Transverse colon (tissue), 4 donors: Measurements from ENCODE around the gene RIOX2. TPM values are rescaled to one million over a fixed set of nuclear protein-coding genes. Genes with fewer than 3 reads are reported as not detected.

Experiments
- DNase-seq: peaks from one replicate; pipeline ENCODE4 v3.0.0-alpha.2; 2019
- H3K27ac ChIP-seq, 4 donors: fragments of 200-600 bp; sonication (generic); 2 replicates each; pipeline ENCODE4 v1.5.1; 2016 to 2018; ENCODE audit warnings: inconsistent platforms in 4 of 4
- H3K27me3 ChIP-seq: fragments of 200-600 bp; sonication (generic); 2 replicates; pipeline ENCODE4 v1.5.1; 2017; ENCODE audit warnings: inconsistent platforms
- H3K36me3 ChIP-seq, 4 donors: fragments of 200-600 bp; sonication (generic); 2 replicates each; pipeline ENCODE4 v1.5.1; 2017 to 2019; ENCODE audit warnings: inconsistent platforms in 4 of 4
- H3K4me1 ChIP-seq, 4 donors: fragments of 200-600 bp; sonication (generic); 2 replicates each; pipeline ENCODE4 v1.5.1; 2017 to 2020; ENCODE audit warnings: inconsistent platforms in 4 of 4
- H3K4me3 ChIP-seq, 4 donors: fragments of 200-600 bp; sonication (generic); 1 replicate in 1 of 4; 2 replicates in 3 of 4; pipeline versions ENCODE4 v1.5.1 to v1.6.1; 2017 to 2019; ENCODE audit warnings: inconsistent platforms in 4 of 4
- H3K9me3 ChIP-seq, 2 donors: fragments of 200-600 bp; sonication (generic); 2 replicates each; pipeline ENCODE4 v1.5.1; 2017 to 2019; ENCODE audit warnings: inconsistent platforms in 2 of 2
- EP300 ChIP-seq: sonication (generic); formaldehyde crosslinking; IDR thresholded peaks from one replicate; pipeline ENCODE4 v1.6.1; 2017; ENCODE audit warnings: antibody characterized with exemption, low read depth
- POLR2A ChIP-seq: fragments of 450-650 bp; IDR thresholded peaks from one replicate; pipeline ENCODE4 v1.6.1; 2016; ENCODE audit warnings: antibody characterized with exemption, mild to moderate bottlenecking, moderate library complexity
- POLR2AphosphoS5 ChIP-seq, 3 donors: sonication (generic); formaldehyde crosslinking; IDR thresholded peaks; one replicate each; pipeline ENCODE4 v1.6.1; 2016; ENCODE audit warnings: antibody characterized with exemption in 3 of 3
- WGBS, 2 donors: methylation state at CpG; one replicate each; pipeline ENCODE4 v1.1.5; 2018; ENCODE audit warnings: low coverage in 1 of 2; 5-methylcytosine and 5-hydroxymethylcytosine counted together
- in situ Hi-C, 4 donors: fragments of 200-750 bp; cut with MboI; loops; one replicate each; pipeline versions ENCODE4 v1.15.0 to v1.15.1; 2017; ENCODE audit warnings: low sequenced_read_pairs in 3 of 4, low pct_ligation_motif_present in 1 of 4, low pct_unique_long_range_greater_than_20kb in 1 of 4
- intact Hi-C: fragments of 100-400 bp; cut with DNase I; formaldehyde crosslinking; loops from one replicate; pipeline ENCODE4 v1.15.1; 2023; ENCODE audit warnings: low total_unique reads
- total RNA-seq, 4 donors: library from RNA; depleted of rRNA; stranded (reverse); fragments of >200 nt; gene quantifications; one replicate each; pipeline ENCODE4 v1.1.0, GENCODE V29; 2016
- TF ChIP-seq, protein P1 (sequence below), 5 experiments: fragments of 200-600 bp in 3 of 5; fragments of 450-650 bp in 2 of 5; sonication (generic) in 3 of 5; IDR thresholded peaks; 1 replicate in 2 of 5; 2 replicates in 3 of 5; pipeline ENCODE4 v1.5.1; 2016 to 2017; ENCODE audit warnings: antibody characterized with exemption in 5 of 5, inconsistent platforms in 3 of 5, mild to moderate bottlenecking in 2 of 5, moderate library complexity in 1 of 5

The RIOX2 gene
- total RNA-seq, 4 donors from 2014 or later, result 7.5 to 20.5 (median 13.3) TPM

DNA sequence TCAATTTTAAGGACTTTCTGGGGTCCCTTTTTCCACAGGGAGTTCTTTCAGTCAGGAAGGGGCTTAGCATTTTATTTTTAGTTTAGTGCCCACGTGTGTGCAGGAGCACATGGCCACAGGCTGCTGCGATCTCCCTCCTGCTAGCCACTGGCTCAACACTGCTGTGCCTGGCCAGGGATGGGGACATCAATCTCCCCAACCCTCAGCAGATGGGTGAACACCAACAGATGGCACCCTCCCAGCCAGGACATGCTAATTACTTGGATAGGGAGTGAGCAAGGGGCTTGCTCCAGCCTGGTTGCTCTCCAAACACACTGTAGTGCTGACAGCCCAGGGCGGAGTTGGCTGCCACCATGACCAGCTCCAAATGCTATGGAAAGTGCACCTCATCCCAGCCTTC, 7.4 kb upstream of the RIOX2 start:
- Histone ChIP-seq H3K27me3 (no peaks in the 10 kb centered on the region), H3K36me3 (no peaks in the 10 kb centered on the region), H3K4me1 (peaks cover 0 to 10% (median 2%) of the 10 kb centered on the region in 4 donors), H3K9me3 (no peaks in the 10 kb centered on the region), H3K27ac (no peak overlapping the region), H3K4me3 (no peak overlapping the region)
- intact Hi-C loops (no loop called here), in situ Hi-C loops (no loop called here)
- 83 to 97% methylated on average over 1 to 3 of the region's 3 CpGs for WGBS, 2 donors
- no peak for TF ChIP-seq POLR2A
- no peak for TF ChIP-seq POLR2AphosphoS5 (IDR thresholded peaks at IDR 0.05)
- TF ChIP-seq, protein P1, sequence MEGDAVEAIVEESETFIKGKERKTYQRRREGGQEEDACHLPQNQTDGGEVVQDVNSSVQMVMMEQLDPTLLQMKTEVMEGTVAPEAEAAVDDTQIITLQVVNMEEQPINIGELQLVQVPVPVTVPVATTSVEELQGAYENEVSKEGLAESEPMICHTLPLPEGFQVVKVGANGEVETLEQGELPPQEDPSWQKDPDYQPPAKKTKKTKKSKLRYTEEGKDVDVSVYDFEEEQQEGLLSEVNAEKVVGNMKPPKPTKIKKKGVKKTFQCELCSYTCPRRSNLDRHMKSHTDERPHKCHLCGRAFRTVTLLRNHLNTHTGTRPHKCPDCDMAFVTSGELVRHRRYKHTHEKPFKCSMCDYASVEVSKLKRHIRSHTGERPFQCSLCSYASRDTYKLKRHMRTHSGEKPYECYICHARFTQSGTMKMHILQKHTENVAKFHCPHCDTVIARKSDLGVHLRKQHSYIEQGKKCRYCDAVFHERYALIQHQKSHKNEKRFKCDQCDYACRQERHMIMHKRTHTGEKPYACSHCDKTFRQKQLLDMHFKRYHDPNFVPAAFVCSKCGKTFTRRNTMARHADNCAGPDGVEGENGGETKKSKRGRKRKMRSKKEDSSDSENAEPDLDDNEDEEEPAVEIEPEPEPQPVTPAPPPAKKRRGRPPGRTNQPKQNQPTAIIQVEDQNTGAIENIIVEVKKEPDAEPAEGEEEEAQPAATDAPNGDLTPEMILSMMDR (IDR thresholded peaks at IDR 0.05), result no peak
- no peak for TF ChIP-seq EP300
- DNase-seq, result no peak

DNA sequence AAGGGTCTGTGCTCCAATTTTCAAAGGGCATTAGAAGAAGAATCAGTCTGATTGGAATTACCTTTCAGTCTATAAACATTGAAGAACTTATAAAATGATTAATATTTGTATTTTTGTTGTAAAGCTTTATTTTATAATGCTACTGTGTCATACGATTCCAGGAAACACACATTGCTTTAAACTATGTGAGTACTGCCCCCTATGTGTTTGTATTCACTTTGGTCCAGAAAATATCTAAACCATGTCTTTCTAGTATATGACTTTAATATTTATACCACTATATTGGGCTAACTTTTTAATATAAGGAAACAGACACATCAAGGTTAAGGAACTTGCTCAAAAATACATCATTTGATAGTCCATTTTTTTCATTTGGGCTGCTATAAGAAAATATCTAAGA, 3.2 kb upstream of the RIOX2 start:
- no peaks in the 10 kb centered on the region for H3K36me3 ChIP-seq
- DNase-seq, result no peak
- in situ Hi-C loops, result no loop called here
- TF ChIP-seq EP300 (no peak), POLR2AphosphoS5 (IDR thresholded peaks at IDR 0.05) (no peak), POLR2A (no peak)
- TF ChIP-seq, protein P1 (IDR thresholded peaks at IDR 0.05), result no peak
- H3K27me3 ChIP-seq, result no peaks in the 10 kb centered on the region
- no peaks in the 10 kb centered on the region for H3K9me3 ChIP-seq
- H3K4me3 ChIP-seq, result no peak overlapping the region
- intact Hi-C loops, result no loop called here
- no peak overlapping the region for H3K27ac ChIP-seq
- H3K4me1 ChIP-seq, result peaks cover 4 to 18% (median 14%) of the 10 kb centered on the region in 4 donors
- 71 to 77% methylated on average over 1 of the region's 1 CpG for WGBS, 2 donors

DNA sequence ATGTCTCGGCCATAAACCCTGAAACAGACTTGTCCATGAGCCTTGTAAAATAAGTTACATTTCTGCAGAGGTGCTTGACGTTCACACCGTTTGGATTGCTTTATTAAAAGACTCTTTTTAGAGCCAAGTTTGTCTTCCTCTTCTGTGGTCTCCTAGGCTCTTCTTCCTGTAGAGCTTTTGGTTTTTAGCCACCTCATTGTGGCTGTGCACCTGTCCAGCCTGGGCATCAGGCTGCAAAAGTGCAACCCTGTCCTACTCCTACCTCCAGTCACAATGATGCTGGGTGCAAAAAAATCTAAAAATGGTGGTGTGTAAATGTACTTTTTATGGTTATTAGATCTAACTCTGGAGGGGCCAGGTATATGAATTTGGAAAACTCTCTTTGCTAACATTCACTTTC, 2.8 kb upstream of the RIOX2 start:
- no peaks in the 10 kb centered on the region for H3K36me3 ChIP-seq
- in situ Hi-C loops (no loop called here), intact Hi-C loops (loop anchor here (5.0 kb wide), 1 partner anchor 183 kb away; no protein-coding TSS in a partner anchor)
- H3K4me1 ChIP-seq, result peaks cover 4 to 23% (median 15%) of the 10 kb centered on the region in 4 donors
- no peaks in the 10 kb centered on the region for H3K27me3 ChIP-seq
- H3K4me3 ChIP-seq, result no peak overlapping the region
- H3K9me3 ChIP-seq, result no peaks in the 10 kb centered on the region
- DNase-seq, result no peak
- TF ChIP-seq, protein P1 (IDR thresholded peaks at IDR 0.05), result no peak
- TF ChIP-seq EP300 (no peak), POLR2A (no peak), POLR2AphosphoS5 (IDR thresholded peaks at IDR 0.05) (no peak)
- WGBS, 2 donors, result 75% methylated on average over 3 of the region's 3 CpGs; no CpG with 5 or more reads in 1 of the 2 donors
- H3K27ac ChIP-seq, result no peak overlapping the region

DNA sequence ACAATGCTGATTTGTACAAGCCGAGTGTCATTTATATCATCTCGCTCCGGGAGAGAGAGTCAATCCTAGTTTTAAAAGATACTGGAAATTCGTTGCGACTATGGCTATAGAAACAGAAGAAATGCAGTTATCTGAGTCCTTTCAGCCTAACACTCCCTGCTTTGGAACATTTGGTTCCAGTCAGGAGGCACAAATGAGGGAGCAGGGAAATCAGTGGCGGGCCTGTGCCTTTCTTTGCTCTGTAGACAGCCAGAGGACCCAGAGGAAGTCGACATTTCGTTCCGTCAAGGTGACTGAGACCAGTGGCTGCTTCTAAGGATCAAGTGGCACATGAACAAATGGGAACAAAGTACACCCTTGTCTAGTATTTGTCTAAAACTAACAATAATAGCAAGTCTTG, 745 bp upstream of the RIOX2 start:
- no peaks in the 10 kb centered on the region for H3K9me3 ChIP-seq
- intact Hi-C loops (loop anchor here (5.0 kb wide), 1 partner anchor 181 kb away; no protein-coding TSS in a partner anchor), in situ Hi-C loops (no loop called here)
- DNase-seq, result no peak
- TF ChIP-seq POLR2A (no peak), EP300 (no peak), POLR2AphosphoS5 (IDR thresholded peaks at IDR 0.05) (no peak)
- TF ChIP-seq, protein P1 (IDR thresholded peaks at IDR 0.05), result no peak
- H3K4me3 ChIP-seq, result peak overlapping the region in 2 of 4 donors; percentile 72 to 87
- peak overlapping the region; percentile 86 to 95 (median 92) for H3K27ac ChIP-seq
- H3K36me3 ChIP-seq, result no peaks in the 10 kb centered on the region
- WGBS, 2 donors, result 94 to 96% methylated on average over 9 of the region's 9 CpGs
- H3K27me3 ChIP-seq, result no peaks in the 10 kb centered on the region
- H3K4me1 ChIP-seq, result peaks cover 4 to 29% (median 15%) of the 10 kb centered on the region in 4 donors
